NT2/D1 (cell line): ENCODE data around the gene NTN1.

ENCODE experiments used
- YY1 ChIP-seq: IDR thresholded peaks from 2 replicates; pipeline ENCODE4 v1.6.1; 2011; ENCODE audit not compliant: insufficient read length, insufficient read depth
- ZNF274 ChIP-seq: IDR thresholded peaks from 2 replicates; pipeline ENCODE4 v1.6.1; 2011; ENCODE audit warnings: mild to moderate bottlenecking, low read depth, low read length

DNA sequence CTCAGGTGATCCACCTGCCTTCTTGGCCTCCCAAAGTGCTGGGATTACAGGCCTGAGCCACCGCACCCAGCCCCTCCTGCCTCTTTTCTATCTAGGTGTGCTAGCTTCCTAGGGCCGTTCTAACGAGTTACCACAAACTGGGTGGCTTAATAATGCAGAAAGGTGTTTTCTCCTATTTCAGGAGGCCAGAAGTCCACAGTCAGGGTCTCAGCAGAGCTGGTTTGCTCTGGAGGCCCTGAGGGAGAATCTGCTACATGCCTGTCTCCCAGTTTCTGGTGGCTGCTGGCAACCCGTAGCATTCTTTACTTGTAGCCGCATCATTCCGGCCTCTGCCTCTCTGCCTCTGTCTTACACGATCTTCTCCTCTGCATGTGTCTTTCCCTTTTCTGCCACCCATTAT is 89.2 kb downstream of the NTN1 start:
- TF ChIP-seq YY1 = no peak
- no peak for TF ChIP-seq ZNF274
